ENCODE data around the gene TAPBPL. TPM values are rescaled to one million over a fixed set of nuclear protein-coding genes. Genes with fewer than 3 reads are reported as not detected.

TAPBPL gene
- total and polyA plus RNA-seq, 2 of the 13 experiments (the other 11 are each of a cell fraction or from before 2014, with no cell fraction given): 10.0 to 14.5 TPM

DNA sequence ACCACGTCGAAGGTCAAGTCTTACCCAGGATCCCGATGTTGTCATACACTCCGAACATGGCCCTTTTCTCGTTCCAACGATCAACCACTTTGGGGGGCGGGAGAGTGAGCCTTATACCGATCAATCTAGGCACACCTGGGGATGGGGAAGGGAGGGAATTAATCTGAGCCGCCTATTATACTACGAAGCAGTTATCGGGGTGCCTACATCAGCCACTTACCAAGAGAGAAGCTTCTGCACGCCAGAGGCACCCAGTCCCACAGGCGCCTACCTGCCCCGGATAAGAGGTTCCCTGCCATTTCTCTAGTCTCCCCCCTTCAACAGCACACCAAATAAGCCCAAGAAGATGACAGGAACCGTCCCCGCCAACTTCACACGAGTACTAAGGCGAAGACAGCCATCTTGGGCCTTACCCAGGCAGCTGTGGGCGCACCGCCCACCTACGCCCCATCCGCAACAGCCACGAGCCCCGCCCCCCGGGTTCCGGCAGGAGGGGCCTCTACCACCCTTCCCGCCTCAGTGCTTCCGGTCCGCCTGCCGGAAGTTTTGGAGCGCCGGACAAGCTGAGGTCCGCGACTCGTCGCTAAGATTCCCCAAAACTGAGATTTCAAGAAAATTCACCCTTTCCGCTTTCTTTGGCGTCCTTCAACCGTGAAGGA lies 41.1 kb downstream of the TAPBPL start, which contains the start of gene MRPL51 (continued):
- 0 out of 2 replicates have a peak, but pooled peaks have one; percentile 2 for TF ChIP-seq CCDC6 (CRISPR knock-in tag; IDR thresholded peaks at IDR 0.05)
- TF ChIP-seq, protein P1, sequence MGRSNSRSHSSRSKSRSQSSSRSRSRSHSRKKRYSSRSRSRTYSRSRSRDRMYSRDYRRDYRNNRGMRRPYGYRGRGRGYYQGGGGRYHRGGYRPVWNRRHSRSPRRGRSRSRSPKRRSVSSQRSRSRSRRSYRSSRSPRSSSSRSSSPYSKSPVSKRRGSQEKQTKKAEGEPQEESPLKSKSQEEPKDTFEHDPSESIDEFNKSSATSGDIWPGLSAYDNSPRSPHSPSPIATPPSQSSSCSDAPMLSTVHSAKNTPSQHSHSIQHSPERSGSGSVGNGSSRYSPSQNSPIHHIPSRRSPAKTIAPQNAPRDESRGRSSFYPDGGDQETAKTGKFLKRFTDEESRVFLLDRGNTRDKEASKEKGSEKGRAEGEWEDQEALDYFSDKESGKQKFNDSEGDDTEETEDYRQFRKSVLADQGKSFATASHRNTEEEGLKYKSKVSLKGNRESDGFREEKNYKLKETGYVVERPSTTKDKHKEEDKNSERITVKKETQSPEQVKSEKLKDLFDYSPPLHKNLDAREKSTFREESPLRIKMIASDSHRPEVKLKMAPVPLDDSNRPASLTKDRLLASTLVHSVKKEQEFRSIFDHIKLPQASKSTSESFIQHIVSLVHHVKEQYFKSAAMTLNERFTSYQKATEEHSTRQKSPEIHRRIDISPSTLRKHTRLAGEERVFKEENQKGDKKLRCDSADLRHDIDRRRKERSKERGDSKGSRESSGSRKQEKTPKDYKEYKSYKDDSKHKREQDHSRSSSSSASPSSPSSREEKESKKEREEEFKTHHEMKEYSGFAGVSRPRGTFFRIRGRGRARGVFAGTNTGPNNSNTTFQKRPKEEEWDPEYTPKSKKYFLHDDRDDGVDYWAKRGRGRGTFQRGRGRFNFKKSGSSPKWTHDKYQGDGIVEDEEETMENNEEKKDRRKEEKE (IDR thresholded peaks at IDR 0.05): no peak
- TF ChIP-seq ZC3H4 (CRISPR knock-in tag; IDR thresholded peaks at IDR 0.05; ENCODE audit: borderline replicate concordance): no peak
- peak; percentile 88; the same call in 1 of the 2 replicates for TF ChIP-seq ETV5 (CRISPR knock-in tag; IDR thresholded peaks at IDR 0.05; ENCODE audit: borderline replicate concordance)
- TF ChIP-seq ZSCAN29 (CRISPR knock-in tag; conservative IDR thresholded peaks at IDR 0.05): 0 out of 2 replicates have a peak, but pooled peaks have one; percentile 17
- TF ChIP-seq, protein P2, sequence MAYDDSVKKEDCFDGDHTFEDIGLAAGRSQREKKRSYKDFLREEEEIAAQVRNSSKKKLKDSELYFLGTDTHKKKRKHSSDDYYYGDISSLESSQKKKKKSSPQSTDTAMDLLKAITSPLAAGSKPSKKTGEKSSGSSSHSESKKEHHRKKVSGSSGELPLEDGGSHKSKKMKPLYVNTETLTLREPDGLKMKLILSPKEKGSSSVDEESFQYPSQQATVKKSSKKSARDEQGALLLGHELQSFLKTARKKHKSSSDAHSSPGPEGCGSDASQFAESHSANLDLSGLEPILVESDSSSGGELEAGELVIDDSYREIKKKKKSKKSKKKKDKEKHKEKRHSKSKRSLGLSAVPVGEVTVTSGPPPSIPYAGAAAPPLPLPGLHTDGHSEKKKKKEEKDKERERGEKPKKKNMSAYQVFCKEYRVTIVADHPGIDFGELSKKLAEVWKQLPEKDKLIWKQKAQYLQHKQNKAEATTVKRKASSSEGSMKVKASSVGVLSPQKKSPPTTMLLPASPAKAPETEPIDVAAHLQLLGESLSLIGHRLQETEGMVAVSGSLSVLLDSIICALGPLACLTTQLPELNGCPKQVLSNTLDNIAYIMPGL (CRISPR knock-in tag; IDR thresholded peaks at IDR 0.05; ENCODE audit: borderline replicate concordance in 1 of 2, low read depth in 1 of 2): peak in 1 of 2 experiments; percentile 67; a peak in 3 of 4 replicates
- TF ChIP-seq SOX13 (IDR thresholded peaks at IDR 0.05): no peak
- TF ChIP-seq SOX13 (CRISPR knock-in tag; conservative IDR thresholded peaks at IDR 0.05 in 1 of 2, IDR thresholded peaks at IDR 0.05 in 1 of 2): 0 out of 4 replicates have a peak, but pooled peaks of 1 of the 2 experiments have one; percentile 18
- TF ChIP-seq ZFYVE20 (CRISPR knock-in tag; IDR thresholded peaks at IDR 0.05; ENCODE audit: borderline replicate concordance, low read depth): no peak
- no peak for TF ChIP-seq ZNF672 (CRISPR knock-in tag; IDR thresholded peaks at IDR 0.05)
- TF ChIP-seq RXRA (CRISPR knock-in tag; IDR thresholded peaks at IDR 0.05): 0 out of 2 replicates have a peak, but pooled peaks have one; percentile 19
- no peak for TF ChIP-seq ZNF780A (CRISPR knock-in tag; IDR thresholded peaks at IDR 0.05)
- TF ChIP-seq, protein P3, sequence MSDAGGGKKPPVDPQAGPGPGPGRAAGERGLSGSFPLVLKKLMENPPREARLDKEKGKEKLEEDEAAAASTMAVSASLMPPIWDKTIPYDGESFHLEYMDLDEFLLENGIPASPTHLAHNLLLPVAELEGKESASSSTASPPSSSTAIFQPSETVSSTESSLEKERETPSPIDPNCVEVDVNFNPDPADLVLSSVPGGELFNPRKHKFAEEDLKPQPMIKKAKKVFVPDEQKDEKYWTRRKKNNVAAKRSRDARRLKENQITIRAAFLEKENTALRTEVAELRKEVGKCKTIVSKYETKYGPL (CRISPR knock-in tag; IDR thresholded peaks at IDR 0.05): no peak
- TF ChIP-seq CBFB (CRISPR knock-in tag; IDR thresholded peaks at IDR 0.05): no peak
- 0 out of 2 replicates have a peak, but pooled peaks have one; percentile 16 for TF ChIP-seq BRD4 (CRISPR knock-in tag; IDR thresholded peaks at IDR 0.05)
- peak; percentile 42 for TF ChIP-seq ZBTB7B (CRISPR knock-in tag; IDR thresholded peaks at IDR 0.05)
- no peak for TF ChIP-seq ZNF83 (CRISPR knock-in tag; IDR thresholded peaks at IDR 0.05; ENCODE audit: borderline replicate concordance)
- 0 out of 2 replicates have a peak, but pooled peaks have one; percentile 13 for TF ChIP-seq ZNF766 (CRISPR knock-in tag; IDR thresholded peaks at IDR 0.05; ENCODE audit: borderline replicate concordance)
- TF ChIP-seq ZNF850 (CRISPR knock-in tag; conservative IDR thresholded peaks at IDR 0.05): no peak
- no peak for TF ChIP-seq ESRRA (CRISPR knock-in tag; IDR thresholded peaks at IDR 0.05; ENCODE audit: low read depth)
- TF ChIP-seq IKZF4 (CRISPR knock-in tag; IDR thresholded peaks at IDR 0.05; ENCODE audit: borderline replicate concordance, low read depth, not compliant biosample characterization): no peak
- 0 out of 2 replicates have a peak, but pooled peaks have one; percentile 8 for TF ChIP-seq ZNF816 (CRISPR knock-in tag; IDR thresholded peaks at IDR 0.05; ENCODE audit: borderline replicate concordance)

Data from HepG2 (cell line).